ENCODE measurements around the gene DGCR8.

Gene DGCR8

DNA sequence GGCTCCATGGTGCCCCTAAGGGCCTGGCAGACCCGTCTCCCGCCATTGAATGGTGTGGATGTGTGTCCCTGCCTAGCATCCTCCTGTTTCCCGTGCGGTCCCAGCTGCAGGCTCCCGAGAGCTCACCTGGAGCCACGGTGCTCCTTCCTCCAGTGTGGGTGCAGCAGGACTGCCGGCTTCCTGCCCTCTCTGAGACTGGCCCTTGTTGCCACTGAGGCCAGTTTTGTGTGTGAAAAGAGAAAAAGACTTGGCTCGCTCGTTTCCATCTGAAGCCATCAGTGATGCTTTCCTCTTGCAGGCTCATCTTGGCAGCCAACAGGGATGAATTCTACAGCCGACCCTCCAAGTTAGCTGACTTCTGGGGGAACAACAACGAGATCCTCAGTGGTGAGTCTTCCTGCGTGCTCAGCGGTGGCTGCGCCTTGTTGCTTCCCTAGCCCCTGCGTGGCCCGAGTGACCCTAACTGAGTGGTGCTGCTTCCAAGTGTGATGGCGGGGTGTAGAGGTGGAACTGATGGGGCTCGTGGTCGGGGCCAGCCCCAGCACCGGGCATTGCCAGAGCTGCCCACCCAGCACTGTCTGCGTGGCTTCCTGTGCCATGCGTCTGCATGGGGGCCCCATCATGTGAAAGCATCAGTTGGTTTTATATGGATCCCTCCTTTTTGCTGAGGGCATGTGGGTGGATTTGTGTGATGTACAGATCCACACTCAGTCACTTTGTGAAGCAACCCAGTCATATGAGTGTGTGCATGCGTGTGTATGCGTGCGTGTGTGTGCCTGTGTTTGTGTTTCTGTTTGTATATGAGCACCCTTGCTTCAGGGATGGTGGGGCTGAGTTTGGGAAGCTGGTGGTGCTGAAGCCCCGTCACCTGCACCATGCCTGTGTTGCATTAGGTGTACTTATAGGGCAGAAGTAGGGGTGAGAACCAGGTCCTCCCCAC is 36.7 kb upstream of the DGCR8 start:
- Histone ChIP-seq H3K4me2 (peak overlapping the region in 1 of 11 experiments; percentile 24; a peak in 1 of 22 replicates), H3K27ac (peak overlapping the region in 2 of 11 experiments; percentile 37 to 49; a peak in 1 of 22 replicates), H4K20me1 (peaks cover 0 to 80% (median 0%) of the 10 kb centered on the region in 11 experiments; a peak in 7 of 22 replicates), H3K36me3 (peaks cover 61 to 99% (median 86%) of the 10 kb centered on the region in 11 experiments), H3K27me3 (no peaks in the 10 kb centered on the region), H3K9ac (no peak overlapping the region), H3K4me3 (no peak overlapping the region), H3K9me3 (replicated peaks in 1 of 11) (peaks cover 11 to 21% (median 16%) of the 10 kb centered on the region in 11 experiments), H3K4me1 (peaks cover 1 to 48% (median 37%) of the 10 kb centered on the region in 10 experiments; a peak in 19 of 20 replicates)
- no peak for TF ChIP-seq Cebpa-rat (IDR thresholded peaks at IDR 0.05)

GRCh38 chr22:20043997-20044342 is 36.1 kb upstream of the DGCR8 start:
- H3K27ac ChIP-seq: peak overlapping the region in 2 of 11 experiments; percentile 6 to 49; a peak in 3 of 22 replicates

GRCh38 chr22:20044495-20045151 is 35.4 kb upstream of the DGCR8 start:
- Histone ChIP-seq H3K9me3 (replicated peaks in 1 of 11) (peaks cover 19 to 32% (median 25%) of the 10 kb centered on the region in 11 experiments), H3K4me2 (peak overlapping the region in 4 of 11 experiments; percentile 4 to 35 (median 28); a peak in 5 of 22 replicates), H3K27ac (peak overlapping the region in 2 of 11 experiments; percentile 6 to 19; a peak in 3 of 22 replicates), H4K20me1 (peaks cover 0 to 76% (median 0%) of the 10 kb centered on the region in 11 experiments; a peak in 6 of 22 replicates), H3K27me3 (no peaks in the 10 kb centered on the region), H3K4me3 (no peak overlapping the region), H3K9ac (peak overlapping the region in 1 of 11 experiments; percentile 14; a peak in 1 of 22 replicates), H3K4me1 (peaks cover 0 to 35% (median 24%) of the 10 kb centered on the region in 10 experiments; a peak in 15 of 20 replicates), H3K36me3 (peaks cover 69 to 99% (median 87%) of the 10 kb centered on the region in 11 experiments)
- no peak for TF ChIP-seq Cebpa-rat (IDR thresholded peaks at IDR 0.05)

More at GRCh38 chr22:20043997-20044342, 36.1 kb upstream of the DGCR8 start:
- H3K4me3 ChIP-seq: no peak overlapping the region
- H3K9ac ChIP-seq: no peak overlapping the region
- H3K9me3 ChIP-seq (replicated peaks in 1 of 11): peaks cover 17 to 28% (median 23%) of the 10 kb centered on the region in 11 experiments
- peak overlapping the region in 4 of 11 experiments; percentile 4 to 35 (median 28); a peak in 3 of 22 replicates for H3K4me2 ChIP-seq
- H3K4me1 ChIP-seq: peaks cover 0 to 42% (median 31%) of the 10 kb centered on the region in 10 experiments; a peak in 15 of 20 replicates
- no peak for TF ChIP-seq Cebpa-rat (IDR thresholded peaks at IDR 0.05)
- peaks cover 67 to 99% (median 86%) of the 10 kb centered on the region in 11 experiments for H3K36me3 ChIP-seq
- no peaks in the 10 kb centered on the region for H3K27me3 ChIP-seq
- peaks cover 0 to 79% (median 0%) of the 10 kb centered on the region in 11 experiments; a peak in 6 of 22 replicates for H4K20me1 ChIP-seq

DNA sequence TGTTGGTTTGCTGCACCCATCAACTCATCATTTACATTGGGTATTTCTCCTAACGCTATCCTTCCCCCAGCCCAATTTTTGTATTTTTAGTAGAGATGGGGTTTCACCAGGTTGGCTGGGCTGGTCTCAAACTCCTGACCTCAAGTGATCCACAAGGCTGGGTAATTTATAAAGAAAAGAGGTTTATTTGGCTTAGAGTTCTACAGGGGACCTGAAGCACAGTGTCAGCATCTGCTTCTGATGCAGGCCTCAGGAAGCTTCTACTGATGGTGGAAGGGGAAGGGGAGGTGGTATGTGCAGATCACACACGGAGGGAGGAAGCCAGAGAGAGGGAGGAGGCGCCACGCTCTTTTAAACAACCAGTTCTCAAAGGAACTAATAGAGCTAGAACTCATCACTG is 33.3 kb upstream of the DGCR8 start:
- Histone ChIP-seq H3K36me3 (peaks cover 67 to 100% (median 85%) of the 10 kb centered on the region in 11 experiments), H3K27ac (no peak overlapping the region; a peak in 1 of 22 replicates), H3K9ac (no peak overlapping the region), H3K9me3 (replicated peaks in 1 of 11) (peaks cover 19 to 32% (median 25%) of the 10 kb centered on the region in 11 experiments), H3K4me2 (0 out of 22 replicates have a peak overlapping the region, but pooled peaks of 2 of the 11 experiments have one; percentile 0 to 7), H3K4me1 (peaks cover 0 to 23% (median 14%) of the 10 kb centered on the region in 10 experiments; a peak in 13 of 20 replicates), H3K4me3 (no peak overlapping the region), H3K27me3 (no peaks in the 10 kb centered on the region), H4K20me1 (peaks cover 0 to 76% (median 0%) of the 10 kb centered on the region in 11 experiments; a peak in 7 of 22 replicates)
- no peak for TF ChIP-seq Cebpa-rat (IDR thresholded peaks at IDR 0.05)

DNA sequence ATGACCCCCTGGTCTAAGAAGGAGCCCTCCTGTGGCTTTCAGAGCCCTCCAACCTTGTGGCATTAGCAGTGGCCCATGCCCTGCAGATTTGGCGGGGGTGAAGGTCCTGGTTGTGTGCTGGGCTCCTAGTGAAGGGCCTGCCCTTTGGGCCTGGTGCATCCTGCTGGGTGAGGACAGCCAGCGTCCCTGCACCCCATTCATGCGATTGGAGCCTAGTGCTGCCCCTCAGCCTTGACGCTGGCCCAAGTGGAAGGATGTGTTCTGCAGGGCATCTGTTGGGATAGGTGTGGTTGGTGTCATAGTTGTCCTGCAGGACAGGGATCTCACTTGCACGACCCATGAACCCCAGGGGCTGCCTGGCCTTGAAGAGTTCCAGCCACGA is 28.1 kb upstream of the DGCR8 start:
- peaks cover 19 to 27% (median 23%) of the 10 kb centered on the region in 11 experiments for H3K9me3 ChIP-seq (replicated peaks in 1 of 11)
- no peak for TF ChIP-seq Cebpa-rat (IDR thresholded peaks at IDR 0.05)
- H3K4me1 ChIP-seq: peaks cover 23 to 51% (median 45%) of the 10 kb centered on the region in 10 experiments
- peaks cover 0 to 81% (median 0%) of the 10 kb centered on the region in 11 experiments; a peak in 9 of 22 replicates for H4K20me1 ChIP-seq
- no peak overlapping the region; a peak in 1 of 22 replicates for H3K27ac ChIP-seq
- H3K4me2 ChIP-seq: no peak overlapping the region
- H3K9ac ChIP-seq: no peak overlapping the region
- peaks cover 29 to 99% (median 80%) of the 10 kb centered on the region in 11 experiments for H3K36me3 ChIP-seq
- H3K27me3 ChIP-seq: no peaks in the 10 kb centered on the region
- no peak overlapping the region for H3K4me3 ChIP-seq

GRCh38 chr22:20052309-20053259 is 27.5 kb upstream of the DGCR8 start:
- H3K27ac ChIP-seq: peak overlapping the region in 8 of 11 experiments; percentile 66 to 84 (median 74); a peak in 14 of 22 replicates
- TF ChIP-seq Cebpa-rat (IDR thresholded peaks at IDR 0.05): no peak
- peaks cover 0 to 88% (median 0%) of the 10 kb centered on the region in 11 experiments; a peak in 9 of 22 replicates for H4K20me1 ChIP-seq
- peaks cover 23 to 57% (median 51%) of the 10 kb centered on the region in 10 experiments for H3K4me1 ChIP-seq
- H3K4me3 ChIP-seq: peak overlapping the region in 2 of 10 experiments; percentile 13 to 38; a peak in 1 of 20 replicates
- peak overlapping the region; percentile 53 to 96 (median 82) for H3K4me2 ChIP-seq
- peak overlapping the region; percentile 8 to 73 (median 61); a peak in 16 of 22 replicates for H3K9ac ChIP-seq
- H3K9me3 ChIP-seq (replicated peaks in 1 of 11): peaks cover 13 to 23% (median 16%) of the 10 kb centered on the region in 11 experiments
- H3K27me3 ChIP-seq: no peaks in the 10 kb centered on the region
- H3K36me3 ChIP-seq: peaks cover 27 to 99% (median 80%) of the 10 kb centered on the region in 11 experiments

DNA sequence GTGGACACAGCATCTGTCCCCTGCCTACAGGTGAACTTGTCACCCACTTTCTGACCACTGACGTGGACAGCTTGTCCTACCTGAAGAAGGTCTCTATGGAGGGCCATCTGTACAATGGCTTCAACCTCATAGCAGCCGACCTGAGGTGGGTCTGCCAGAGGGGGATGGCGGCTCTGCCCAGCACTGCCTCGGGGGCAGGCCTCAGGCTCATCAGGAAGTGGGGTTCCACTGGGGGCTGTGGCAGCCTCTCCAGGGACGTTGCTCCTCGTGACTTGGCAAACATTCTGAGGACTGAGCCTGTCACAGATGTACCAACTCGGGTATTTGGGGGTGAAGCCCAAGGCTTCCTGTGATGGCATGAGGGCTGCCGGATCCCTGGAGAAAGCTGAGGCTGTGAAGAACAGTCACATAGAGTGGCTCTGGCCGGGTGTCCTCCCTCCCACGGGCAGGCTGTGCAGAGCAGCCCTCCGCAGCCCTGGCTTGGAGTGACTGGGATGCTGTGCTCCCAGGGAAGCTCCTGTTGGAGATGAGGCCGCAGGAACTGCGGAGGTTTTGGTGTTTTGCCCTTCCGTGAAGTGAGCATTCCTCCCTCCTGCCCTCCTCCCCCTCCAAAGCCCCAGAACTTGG is 26.5 kb upstream of the DGCR8 start:
- H3K9ac ChIP-seq: peak overlapping the region; percentile 8 to 73 (median 61); a peak in 18 of 22 replicates
- H3K36me3 ChIP-seq: peaks cover 20 to 99% (median 80%) of the 10 kb centered on the region in 11 experiments
- H3K4me3 ChIP-seq: peak overlapping the region in 5 of 10 experiments; percentile 1 to 38 (median 20); a peak in 4 of 20 replicates
- H3K27me3 ChIP-seq: no peaks in the 10 kb centered on the region
- H4K20me1 ChIP-seq: peaks cover 0 to 96% (median 0%) of the 10 kb centered on the region in 11 experiments; a peak in 9 of 22 replicates
- H3K9me3 ChIP-seq (replicated peaks in 1 of 11): peaks cover 4 to 13% (median 7%) of the 10 kb centered on the region in 11 experiments
- peak overlapping the region in 9 of 11 experiments; percentile 16 to 84 (median 74); a peak in 17 of 22 replicates for H3K27ac ChIP-seq
- H3K4me1 ChIP-seq: peaks cover 23 to 58% (median 54%) of the 10 kb centered on the region in 10 experiments
- no peak for TF ChIP-seq Cebpa-rat (IDR thresholded peaks at IDR 0.05)
- H3K4me2 ChIP-seq: peak overlapping the region; percentile 53 to 96 (median 82)
